Heart right ventricle (tissue), 16 donors: ENCODE data around the gene SLC1A2. TPM values are rescaled to one million over a fixed set of nuclear protein-coding genes. Genes with fewer than 3 reads are reported as not detected.

Source experiments
- ATAC-seq, 8 donors: fragments of 200-7000 bp; cut with Tn5 transposase; one replicate each; pipeline ENCODE4 v1.9.1; 2020; ENCODE audit warnings: mild to moderate bottlenecking in 8 of 8, moderate library complexity in 8 of 8, moderate number of reproducible peaks in 1 of 8
- DNase-seq, 2 donors: peaks; one replicate each; pipeline ENCODE4 v3.0.0-alpha.2; 2020
- H3K27ac ChIP-seq, 10 donors: fragments of 200-600 bp; sonication (generic) in 2 of 10; one replicate each; pipeline versions ENCODE4 v1.5.0 to v1.8.0; 2020 to 2022; ENCODE audit warnings: mild to moderate bottlenecking in 3 of 10
- H3K27me3 ChIP-seq, 7 donors: fragments of 200-600 bp; one replicate each; pipeline ENCODE4 v1.8.0; 2021 to 2022; ENCODE audit warnings: mild to moderate bottlenecking in 2 of 7
- H3K36me3 ChIP-seq, 9 donors: fragments of 200-600 bp; sonication (generic) in 1 of 9; one replicate each; pipeline versions ENCODE4 v1.5.0 to v1.8.0; 2020 to 2022; ENCODE audit warnings: mild to moderate bottlenecking in 2 of 9
- H3K4me1 ChIP-seq, 9 donors: fragments of 200-600 bp; sonication (generic) in 1 of 9; one replicate each; pipeline versions ENCODE4 v1.5.0 to v1.8.0; 2020 to 2022; ENCODE audit warnings: mild to moderate bottlenecking in 4 of 9
- H3K4me3 ChIP-seq, 10 donors: fragments of 200-600 bp; sonication (generic) in 2 of 10; one replicate each; pipeline versions ENCODE4 v1.5.0 to v1.8.0; 2020 to 2022; ENCODE audit warnings: mild to moderate bottlenecking in 7 of 10, moderate library complexity in 2 of 10
- H3K9me3 ChIP-seq, 11 donors: fragments of 200-600 bp in 10 of 11; sonication (generic) in 2 of 11; one replicate each; pipeline versions ENCODE4 v1.5.0 to v1.8.0; 2013 to 2022; ENCODE audit warnings: mild to moderate bottlenecking in 2 of 11, control low read depth in 1 of 11, moderate library complexity in 1 of 11
- CTCF ChIP-seq, 9 donors: fragments of 200-600 bp; sonication (generic) in 2 of 9; IDR thresholded peaks; one replicate each; pipeline versions ENCODE4 v1.5.0 to v1.8.0; 2021 to 2022; ENCODE audit warnings: antibody characterized with exemption in 9 of 9, mild to moderate bottlenecking in 5 of 9, moderate library complexity in 1 of 9
- WGBS, 2 donors: extraction: QIAGEN DNeasy Blood & Tissue Kit; methylation state at CpG; one replicate each; pipeline ENCODE4 v1.1.7; 2013; ENCODE audit warnings: inconsistent platforms in 1 of 2; 5-methylcytosine and 5-hydroxymethylcytosine counted together
- intact Hi-C, 10 donors: fragments of 100-400 bp; cut with DNase I; formaldehyde crosslinking; loops; one replicate each; pipeline versions ENCODE4 v1.11.1 to v1.14.2; 2022
- polyA plus RNA-seq, 2 donors: library from polyadenylated mRNA; stranded (reverse); fragments of 200-250 nt; gene quantifications; one replicate each; pipeline ENCODE4 v1.2.3, GENCODE V29; 2013
- total RNA-seq, 10 donors: library from RNA; stranded (reverse); fragmentation: NEBNext Ultra II Directional in 3 of 10; extraction: Animal tissue kit (Norgen Biotek cat#: 25700) in 3 of 10; gene quantifications; one replicate each; pipeline versions ENCODE4 v1.2.1 to v1.2.4, GENCODE V29; 2021 to 2023
- donor health status: Arrhythmogenic right ventricular cardiomyopathy.
- donor health status: ischemic (EF 13 %, LVEDD 7.1; RV severe dilation, severe dysfunction).
- donor health status: healthy with polysubstance abuse.
- donor health status: DM: no; HTN: yes; CAD: no.
- donor health status: DM: no; HTN: no; CAD: no.
- donor health status: ischemic (EF 25% LVEDD 6.9; RV normal size, moderate dysfunction).
- donor health status: ischemic (EF 25% LVEDD 5.7; RV mildly dilated, moderate dysfunction).
- donor health status: healthy.
- donor health status: DM: yes; HTN: yes; CAD: no.
- donor health status: Ischemic cardiomyopathy.
- donor health status: ischemic (EF 35%, LVEDD 5.7; RV mildly dilated, moderate dysfunction).
- donor health status: nonischemic (EF 11% LVEDD 7.7; RV severe dilation, severe dysfunction).
- donor health status: DM: yes; HTN: yes; CAD: no.
- donor health status: PGD.
- donor health status: ischemic (EF 29% LVEDD 5.4; RV normal size, mild dysfunction).
- donor health status: nonischemic (EF 23%, LVEDD 6.1; RV moderate dilation, normal function).

Gene SLC1A2
- total and polyA plus RNA-seq, 12 donors, result 0.29 to 25.8 (median 3.4) TPM

GRCh38 chr11:35271031-35271430 is 148.3 kb downstream of the SLC1A2 start:
- WGBS, 2 donors, result 93 to 97% methylated on average over 3 of the region's 3 CpGs
- DNase-seq, result no peak
- H3K4me3 ChIP-seq, result no peak overlapping the region
- no peak for ATAC-seq
- H3K9me3 ChIP-seq, result no peaks in the 10 kb centered on the region
- H3K36me3 ChIP-seq, result no peaks in the 10 kb centered on the region
- H3K27ac ChIP-seq, result no peak overlapping the region
- no peaks in the 10 kb centered on the region for H3K27me3 ChIP-seq
- intact Hi-C loops, result no loop called here
- peaks cover 0 to 21% (median 0%) of the 10 kb centered on the region in 9 donors for H3K4me1 ChIP-seq
- no peak for TF ChIP-seq CTCF (IDR thresholded peaks at IDR 0.05)

DNA sequence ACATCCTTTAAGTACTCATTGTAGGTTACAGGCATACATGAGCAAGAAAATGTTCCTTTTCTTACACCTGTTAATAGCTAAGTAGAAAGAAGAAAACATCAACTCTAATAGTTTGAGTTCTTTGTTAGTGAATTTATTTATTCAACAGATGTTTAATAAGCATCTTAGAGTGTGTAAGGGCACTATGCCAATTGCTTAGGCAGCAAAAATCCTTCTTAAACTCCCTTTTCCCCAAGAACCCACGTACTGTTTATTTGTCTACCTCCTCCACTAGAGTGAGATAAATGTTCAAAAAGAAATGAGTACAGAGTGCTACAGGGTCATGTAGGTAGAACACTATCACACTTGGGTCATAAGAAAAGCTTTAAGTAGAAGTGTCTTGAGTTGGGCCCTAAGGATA is 149.0 kb downstream of the SLC1A2 start:
- Histone ChIP-seq H3K9me3 (no peaks in the 10 kb centered on the region), H3K27ac (no peak overlapping the region), H3K4me1 (peaks cover 0 to 16% (median 0%) of the 10 kb centered on the region in 9 donors), H3K36me3 (no peaks in the 10 kb centered on the region), H3K27me3 (no peaks in the 10 kb centered on the region), H3K4me3 (no peak overlapping the region)
- no peak for TF ChIP-seq CTCF (IDR thresholded peaks at IDR 0.05)
- ATAC-seq (no peak), DNase-seq (no peak)
- intact Hi-C loops, result no loop called here
- WGBS, 2 donors, result 51 to 61% methylated on average over 1 of the region's 1 CpG

GRCh38 chr11:35267504-35267903 is 151.9 kb downstream of the SLC1A2 start:
- no peaks in the 10 kb centered on the region for H3K36me3 ChIP-seq
- no peaks in the 10 kb centered on the region for H3K9me3 ChIP-seq
- no peaks in the 10 kb centered on the region for H3K27me3 ChIP-seq
- WGBS, 2 donors, result 93 to 99% methylated on average over 2 of the region's 2 CpGs
- TF ChIP-seq CTCF (IDR thresholded peaks at IDR 0.05), result no peak
- DNase-seq, result no peak
- no peak overlapping the region for H3K4me3 ChIP-seq
- no peak for ATAC-seq
- peaks cover 0 to 6% (median 0%) of the 10 kb centered on the region in 9 donors for H3K4me1 ChIP-seq
- intact Hi-C loops, result loop anchor here in 1 of 10 donors (10.0 kb wide), 1 partner anchor 117 kb away; no protein-coding TSS in a partner anchor
- no peak overlapping the region for H3K27ac ChIP-seq

DNA sequence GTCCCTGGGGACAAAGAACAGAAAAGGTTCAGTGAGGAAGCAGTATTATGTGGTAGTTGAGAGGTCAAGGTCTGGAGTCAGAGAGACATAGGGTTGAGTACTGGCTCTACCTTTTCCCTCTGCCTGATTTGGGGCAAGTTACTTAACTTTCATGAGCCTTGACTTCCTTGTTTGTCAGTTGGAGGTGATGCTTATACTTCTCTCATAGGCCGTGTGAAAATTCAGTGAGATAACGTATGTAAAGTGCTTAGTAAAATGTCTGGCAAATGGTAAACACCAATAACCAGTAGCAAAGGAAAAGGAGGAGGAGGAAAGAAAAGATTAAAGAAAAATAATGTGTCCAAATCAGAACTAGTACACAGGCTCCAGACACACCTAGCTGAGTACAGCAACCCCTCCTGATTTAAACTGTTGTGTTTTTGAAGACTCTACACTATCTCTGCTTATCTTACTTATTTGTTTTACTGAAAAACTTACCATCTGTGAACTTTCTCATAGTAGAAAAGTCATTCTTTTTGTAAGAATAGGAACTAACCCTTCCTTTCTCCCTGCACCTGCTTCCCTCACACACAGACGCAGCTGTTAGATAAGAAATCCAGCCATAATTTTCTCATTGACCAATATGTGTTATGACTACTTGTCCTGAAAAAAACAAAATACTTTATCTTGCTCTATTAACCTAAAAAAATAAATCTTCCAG is 153.5 kb downstream of the SLC1A2 start:
- no peak for DNase-seq
- intact Hi-C loops, result loop anchor here in 1 of 10 donors (10.0 kb wide), 1 partner anchor 119 kb away; no protein-coding TSS in a partner anchor
- no peak for ATAC-seq

More for the DNA sequence above, 153.5 kb downstream of the SLC1A2 start:
- H3K9me3 ChIP-seq, result no peaks in the 10 kb centered on the region
- TF ChIP-seq CTCF (IDR thresholded peaks at IDR 0.05), result no peak
- no peaks in the 10 kb centered on the region for H3K27me3 ChIP-seq
- no peak overlapping the region for H3K27ac ChIP-seq
- no peak overlapping the region for H3K4me3 ChIP-seq
- H3K36me3 ChIP-seq, result no peaks in the 10 kb centered on the region
- WGBS, 2 donors, result 83 to 88% methylated on average over 3 of the region's 3 CpGs
- H3K4me1 ChIP-seq, result no peaks in the 10 kb centered on the region
